AG04449 (cell line): ENCODE data around the gene FPR2.
"Not testable (repeated sequence)": the region's sequence is repeated elsewhere in the genome, so short reads cannot be mapped to it uniquely, and the experiment has no call there.

ENCODE experiments used
- CTCF ChIA-PET: fragments of 350-600 bp; formaldehyde crosslinking; extraction: SDS; loops from one replicate; lab custom pipeline; 2021; ENCODE audit warnings: antibody characterized with exemption; lab: Yijun Ruan, JAX
- POLR2A ChIA-PET: fragments of 400-600, 350-600 bp; formaldehyde crosslinking; extraction: SDS; loops from one replicate; lab custom pipeline; 2020; ENCODE audit warnings: antibody characterized with exemption, inconsistent platforms; lab: Yijun Ruan, JAX
- DNase-seq: peaks from one replicate; pipeline ENCODE4 v3.0.0-alpha.2; 2010; ENCODE audit warnings: low read depth, low spot score
- H3K4me3 ChIP-seq: 2 replicates; pipeline ENCODE4 v1.5.1; 2011; ENCODE audit warnings: low read depth, mild to moderate bottlenecking, control low read depth, low read length
- CTCF ChIP-seq: IDR thresholded peaks from one replicate; pipeline ENCODE4 v1.5.1; 2011; ENCODE audit warnings: mild to moderate bottlenecking, moderate library complexity, low read length, control low read depth, inconsistent platforms; ENCODE audit not compliant: insufficient read depth; ENCODE audit errors: missing control alignments

FPR2 gene

GRCh38 chr19:51737924-51738323 lies 23.1 kb upstream of the FPR2 start:
- CTCF ChIA-PET, result interaction anchor here (1.3 kb wide), 1 partner anchor 40 kb away, joined by 4 read pairs; no protein-coding TSS in a partner anchor
- POLR2A ChIA-PET, result no interaction called here

GRCh38 chr19:51738523-51738922 lies 22.5 kb upstream of the FPR2 start:
- POLR2A ChIA-PET, DNase-seq, H3K4me3 ChIP-seq: not testable (repeated sequence)
- CTCF ChIA-PET, result interaction anchor here (1.3 kb wide), 1 partner anchor 39 kb away, joined by 4 read pairs; no protein-coding TSS in a partner anchor

More at GRCh38 chr19:51737924-51738323, 23.1 kb upstream of the FPR2 start:
- no peak overlapping the region for H3K4me3 ChIP-seq
- no peak for DNase-seq
- TF ChIP-seq CTCF, result no peak

GRCh38 chr19:51739466-51740213 lies 21.3 kb upstream of the FPR2 start:
- POLR2A ChIA-PET, result no interaction called here
- no peak for DNase-seq
- no peak for TF ChIP-seq CTCF
- CTCF ChIA-PET, result no interaction called here
- H3K4me3 ChIP-seq, result no peak overlapping the region

GRCh38 chr19:51740356-51740755 lies 20.6 kb upstream of the FPR2 start:
- TF ChIP-seq CTCF, result no peak
- no peak for DNase-seq
- POLR2A ChIA-PET, result no interaction called here
- CTCF ChIA-PET, result interaction anchor here (1.3 kb wide), 1 partner anchor 37 kb away, joined by 3 read pairs; no protein-coding TSS in a partner anchor
- no peak overlapping the region for H3K4me3 ChIP-seq

GRCh38 chr19:51742789-51743188 lies 18.2 kb upstream of the FPR2 start:
- DNase-seq, result no peak
- POLR2A ChIA-PET, result interaction anchor here (0.6 kb wide), 1 partner anchor 86 kb away, joined by 3 read pairs; no protein-coding TSS in a partner anchor
- no peak for TF ChIP-seq CTCF
- no peak overlapping the region for H3K4me3 ChIP-seq
- CTCF ChIA-PET, result no interaction called here

DNA sequence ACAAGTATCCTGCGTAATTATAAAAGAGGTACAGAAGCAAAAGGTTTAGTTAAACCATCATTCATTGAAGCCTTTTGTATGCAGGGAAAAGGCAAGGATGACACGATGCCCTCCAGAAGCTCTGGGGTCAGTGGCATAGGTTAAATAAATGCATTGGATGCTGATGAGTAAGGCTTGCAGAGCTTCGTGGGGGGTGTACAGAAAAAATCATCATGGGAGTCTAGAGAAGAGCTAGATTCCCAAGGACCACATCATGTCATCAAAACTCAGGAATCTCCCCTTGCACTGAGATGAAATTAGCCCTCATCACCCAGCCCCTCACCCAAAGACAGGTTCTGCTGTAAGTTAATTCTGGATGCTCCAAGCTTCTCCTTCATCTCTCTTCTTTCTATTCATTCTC lies 17.6 kb upstream of the FPR2 start:
- DNase-seq, result no peak
- no peak overlapping the region for H3K4me3 ChIP-seq
- no peak for TF ChIP-seq CTCF
- POLR2A ChIA-PET, result no interaction called here
- CTCF ChIA-PET, result no interaction called here
